Astrocyte of the cerebellum (primary cell): Measurements from ENCODE around the gene ENPP5.

Source experiments
- DNase-seq: peaks from one replicate; pipeline ENCODE4 v3.0.0-alpha.2; 2011; ENCODE audit warnings: low read depth
- H3K4me3 ChIP-seq: 2 replicates; pipeline ENCODE4 v1.5.1; 2011; ENCODE audit warnings: mild to moderate bottlenecking, low read depth, low read length, moderate library complexity
- in situ Hi-C: cut with HindIII; loops from 2 replicates; pipeline ENCODE4 v1.10.0; 2017; ENCODE audit warnings: low sequenced_read_pairs
- TF ChIP-seq, protein P1 (sequence below): IDR thresholded peaks from 2 replicates; pipeline ENCODE4 v1.5.1; 2012; ENCODE audit warnings: low read length, low read depth, moderate library complexity, mild to moderate bottlenecking; ENCODE audit errors: missing control alignments

Gene ENPP5

DNA sequence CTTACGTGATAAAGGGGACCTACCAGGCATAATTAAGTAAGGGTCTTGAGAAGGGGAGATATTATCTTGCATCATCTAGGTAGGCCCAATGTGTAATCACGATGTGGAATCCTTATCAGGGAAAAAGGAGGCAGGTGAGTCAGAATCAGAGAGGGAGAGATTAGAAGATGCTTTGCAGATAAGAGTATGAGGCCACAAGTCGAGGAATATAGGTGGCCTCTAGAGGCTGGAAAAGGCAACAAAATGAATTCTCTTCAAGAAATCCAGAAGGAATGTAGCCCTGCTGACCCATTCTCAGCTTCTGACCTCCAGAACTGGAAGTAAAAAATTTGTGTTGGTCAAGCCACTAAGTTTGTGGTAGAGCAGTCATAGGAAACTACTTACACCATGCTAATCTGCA is 51.9 kb downstream of the ENPP5 start:
- H3K4me3 ChIP-seq: no peak overlapping the region
- in situ Hi-C loops: no loop called here
- no peak for DNase-seq
- TF ChIP-seq, protein P1, sequence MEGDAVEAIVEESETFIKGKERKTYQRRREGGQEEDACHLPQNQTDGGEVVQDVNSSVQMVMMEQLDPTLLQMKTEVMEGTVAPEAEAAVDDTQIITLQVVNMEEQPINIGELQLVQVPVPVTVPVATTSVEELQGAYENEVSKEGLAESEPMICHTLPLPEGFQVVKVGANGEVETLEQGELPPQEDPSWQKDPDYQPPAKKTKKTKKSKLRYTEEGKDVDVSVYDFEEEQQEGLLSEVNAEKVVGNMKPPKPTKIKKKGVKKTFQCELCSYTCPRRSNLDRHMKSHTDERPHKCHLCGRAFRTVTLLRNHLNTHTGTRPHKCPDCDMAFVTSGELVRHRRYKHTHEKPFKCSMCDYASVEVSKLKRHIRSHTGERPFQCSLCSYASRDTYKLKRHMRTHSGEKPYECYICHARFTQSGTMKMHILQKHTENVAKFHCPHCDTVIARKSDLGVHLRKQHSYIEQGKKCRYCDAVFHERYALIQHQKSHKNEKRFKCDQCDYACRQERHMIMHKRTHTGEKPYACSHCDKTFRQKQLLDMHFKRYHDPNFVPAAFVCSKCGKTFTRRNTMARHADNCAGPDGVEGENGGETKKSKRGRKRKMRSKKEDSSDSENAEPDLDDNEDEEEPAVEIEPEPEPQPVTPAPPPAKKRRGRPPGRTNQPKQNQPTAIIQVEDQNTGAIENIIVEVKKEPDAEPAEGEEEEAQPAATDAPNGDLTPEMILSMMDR: no peak

DNA sequence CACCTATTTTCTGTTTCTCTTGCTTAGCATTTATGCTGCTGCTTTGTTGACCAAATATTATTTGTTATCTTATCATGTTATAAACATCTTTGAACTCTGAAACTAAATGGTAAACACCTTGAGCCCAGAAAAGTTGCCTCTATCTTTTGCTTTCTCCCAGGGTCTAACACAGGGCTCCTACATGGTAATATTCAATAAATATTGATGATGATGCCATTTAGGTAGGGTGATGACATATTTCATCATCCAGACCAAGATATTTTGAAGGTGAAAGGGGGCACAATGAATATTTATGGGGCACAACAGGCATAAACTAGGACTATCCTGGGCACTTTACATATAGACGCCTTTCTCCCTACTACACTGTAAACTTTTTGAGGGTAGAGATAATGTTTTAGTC is 52.6 kb downstream of the ENPP5 start:
- DNase-seq: no peak
- TF ChIP-seq, protein P1: no peak
- no peak overlapping the region for H3K4me3 ChIP-seq
- in situ Hi-C loops: no loop called here

DNA sequence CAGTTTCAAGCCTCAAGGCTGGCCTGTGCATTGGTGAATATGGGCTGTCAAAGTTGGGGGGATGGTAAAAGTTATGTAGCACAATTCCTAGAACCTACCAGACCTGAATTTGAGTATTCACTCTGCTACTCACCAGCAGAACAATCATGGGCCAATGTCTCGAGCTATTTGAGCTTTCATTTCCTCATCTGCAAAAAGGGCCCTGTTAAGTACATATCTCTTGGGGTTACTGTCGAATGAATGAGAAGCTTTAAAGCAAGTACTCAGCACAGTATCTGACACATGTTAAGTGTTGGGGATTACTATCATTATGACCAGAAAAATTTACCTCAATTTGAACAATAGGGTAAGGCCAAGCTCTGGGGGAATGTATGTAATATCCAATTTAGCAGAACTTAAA is 54.5 kb downstream of the ENPP5 start:
- TF ChIP-seq, protein P1: no peak
- no peak overlapping the region for H3K4me3 ChIP-seq
- no peak for DNase-seq
- in situ Hi-C loops: no loop called here

DNA sequence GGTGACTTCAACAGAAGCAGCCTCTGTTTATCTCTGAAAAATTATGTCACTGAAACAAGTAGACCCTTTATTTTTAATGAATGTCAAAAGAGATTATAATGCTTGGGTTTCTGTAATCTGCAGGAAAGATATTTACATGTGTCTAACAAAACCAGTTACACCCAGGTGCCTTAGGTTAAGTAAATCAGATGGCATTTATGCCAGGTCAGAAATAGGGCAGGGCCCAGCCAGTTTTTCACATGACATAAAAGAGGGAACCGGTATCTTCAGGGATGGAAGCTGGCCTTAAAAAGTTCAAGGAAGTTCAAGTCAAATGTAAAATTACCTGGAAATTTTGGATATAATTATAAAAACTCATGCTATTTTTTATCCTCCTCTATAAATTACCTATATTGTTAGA is 55.1 kb downstream of the ENPP5 start:
- H3K4me3 ChIP-seq: no peak overlapping the region
- TF ChIP-seq, protein P1: no peak
- in situ Hi-C loops: no loop called here
- no peak for DNase-seq

DNA sequence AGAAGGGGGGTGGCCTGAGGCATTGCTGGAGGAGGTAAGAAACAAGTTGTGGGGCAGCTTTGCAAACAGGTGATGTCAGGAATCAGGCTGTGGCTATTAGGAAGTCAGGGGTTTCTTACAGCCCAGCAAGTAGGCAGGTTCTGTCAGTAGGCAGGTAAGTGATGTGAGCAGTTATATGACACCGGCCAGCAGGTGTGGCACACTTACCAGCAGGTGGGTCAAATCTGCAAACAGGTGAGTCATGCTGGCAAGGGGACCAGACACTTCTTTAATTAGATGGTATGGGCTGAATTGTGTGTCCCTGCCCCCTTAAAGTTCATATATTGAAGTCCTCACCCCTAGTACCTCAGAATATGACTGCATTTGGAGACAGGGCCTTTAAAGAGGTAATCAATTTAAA is 57.4 kb downstream of the ENPP5 start:
- no peak for DNase-seq
- TF ChIP-seq, protein P1: no peak
- no peak overlapping the region for H3K4me3 ChIP-seq
- in situ Hi-C loops: no loop called here
